B cell (primary cell): Measurements from ENCODE around the gene ACBD3.

Experiments used
- EZH2 ChIP-seq: IDR thresholded peaks from 2 replicates; pipeline ENCODE4 v1.6.1; 2012; ENCODE audit warnings: borderline replicate concordance, low read depth, mild to moderate bottlenecking, moderate library complexity, low read length; ENCODE audit not compliant: insufficient read depth, poor library complexity, severe bottlenecking
- TF ChIP-seq, protein P1 (sequence below): fragments of 200-600 bp; IDR thresholded peaks from one replicate; pipeline ENCODE4 v1.8.0; 2022; ENCODE audit warnings: antibody characterized with exemption, mild to moderate bottlenecking

DNA sequence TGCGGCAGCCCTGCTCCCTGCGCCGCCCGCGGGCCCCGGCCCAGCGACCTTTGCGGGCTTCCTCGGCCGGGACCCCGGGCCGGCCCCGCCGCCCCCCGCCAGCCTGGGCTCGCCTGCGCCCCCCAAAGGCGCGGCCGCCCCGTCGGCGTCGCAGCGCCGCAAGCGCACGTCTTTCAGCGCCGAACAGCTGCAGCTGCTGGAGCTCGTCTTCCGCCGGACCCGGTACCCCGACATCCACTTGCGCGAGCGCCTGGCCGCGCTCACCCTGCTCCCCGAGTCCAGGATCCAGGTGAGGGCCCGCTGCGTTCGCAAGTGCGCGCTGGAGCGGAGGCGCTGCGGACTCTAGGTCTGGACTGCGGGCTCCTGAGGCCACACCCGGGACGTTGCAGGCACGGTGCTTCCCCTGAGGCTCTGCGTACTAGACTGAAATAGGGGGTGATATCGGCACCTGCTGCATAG lies 37.3 kb upstream of the ACBD3 start:
- TF ChIP-seq, protein P1, sequence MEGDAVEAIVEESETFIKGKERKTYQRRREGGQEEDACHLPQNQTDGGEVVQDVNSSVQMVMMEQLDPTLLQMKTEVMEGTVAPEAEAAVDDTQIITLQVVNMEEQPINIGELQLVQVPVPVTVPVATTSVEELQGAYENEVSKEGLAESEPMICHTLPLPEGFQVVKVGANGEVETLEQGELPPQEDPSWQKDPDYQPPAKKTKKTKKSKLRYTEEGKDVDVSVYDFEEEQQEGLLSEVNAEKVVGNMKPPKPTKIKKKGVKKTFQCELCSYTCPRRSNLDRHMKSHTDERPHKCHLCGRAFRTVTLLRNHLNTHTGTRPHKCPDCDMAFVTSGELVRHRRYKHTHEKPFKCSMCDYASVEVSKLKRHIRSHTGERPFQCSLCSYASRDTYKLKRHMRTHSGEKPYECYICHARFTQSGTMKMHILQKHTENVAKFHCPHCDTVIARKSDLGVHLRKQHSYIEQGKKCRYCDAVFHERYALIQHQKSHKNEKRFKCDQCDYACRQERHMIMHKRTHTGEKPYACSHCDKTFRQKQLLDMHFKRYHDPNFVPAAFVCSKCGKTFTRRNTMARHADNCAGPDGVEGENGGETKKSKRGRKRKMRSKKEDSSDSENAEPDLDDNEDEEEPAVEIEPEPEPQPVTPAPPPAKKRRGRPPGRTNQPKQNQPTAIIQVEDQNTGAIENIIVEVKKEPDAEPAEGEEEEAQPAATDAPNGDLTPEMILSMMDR, result no peak
- TF ChIP-seq EZH2, result no peak
